Activated T-helper 1 cell treated with anti-CD3 and anti-CD28 coated beads, Interleukin-2, amount 50 U/mL, for 16 hours (primary cell): ENCODE measurements around the gene RBM15B.
"Not testable (repeated sequence)": the region's sequence is repeated elsewhere in the genome, so short reads cannot be mapped to it uniquely, and the experiment has no call there.

Source experiments
- DNase-seq, 2 donors: peaks; one replicate each; pipeline ENCODE4 v3.0.0-alpha.2; 2020; ENCODE audit warnings: low read depth in 1 of 2, low spot score in 1 of 2

The RBM15B gene

GRCh38 chr3:51391075-51391565 is at the start of gene RBM15B:
RBM15B (plus strand) TSS chr3:51391285; CDS start chr3:51391400, 115 bp downstream.
- peak; percentile 95 to 97 for DNase-seq

DNA sequence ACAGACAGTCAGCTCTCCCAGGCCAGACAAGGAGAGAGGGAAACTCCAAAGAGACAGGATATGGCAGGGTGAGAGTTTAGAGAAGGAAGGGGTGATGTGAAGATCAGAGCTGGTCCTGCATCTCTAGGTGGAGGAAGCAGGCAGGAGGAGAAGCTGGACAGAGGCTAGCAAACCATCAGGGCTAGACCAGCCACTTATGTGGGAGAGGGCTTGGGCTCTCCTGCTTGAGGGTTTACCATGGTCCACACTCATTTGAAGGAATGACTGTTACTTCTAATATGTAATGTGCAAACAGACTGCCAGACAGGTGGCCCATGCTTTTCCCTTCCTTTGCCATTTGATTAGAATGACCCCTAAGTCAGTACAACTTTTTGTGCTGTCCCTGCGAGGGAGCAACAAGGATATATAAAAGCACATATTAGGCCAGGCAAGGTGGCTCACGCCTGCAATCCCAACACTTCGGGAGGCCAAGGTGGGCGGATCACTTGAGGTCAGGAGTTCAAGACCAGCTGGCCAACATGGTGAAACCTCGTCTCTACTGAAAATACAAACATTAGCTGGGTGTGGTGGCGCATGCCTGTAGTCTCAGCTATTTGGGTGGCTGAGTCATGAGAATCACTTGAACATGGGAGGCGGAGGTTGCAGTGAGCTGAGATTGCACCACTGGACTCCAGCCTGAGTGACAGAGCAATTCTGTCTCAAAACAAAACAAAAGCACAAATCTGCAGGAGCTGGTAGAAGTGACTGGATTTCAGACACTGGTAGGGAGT is 47.0 kb upstream of the RBM15B start:
- no peak for DNase-seq

DNA sequence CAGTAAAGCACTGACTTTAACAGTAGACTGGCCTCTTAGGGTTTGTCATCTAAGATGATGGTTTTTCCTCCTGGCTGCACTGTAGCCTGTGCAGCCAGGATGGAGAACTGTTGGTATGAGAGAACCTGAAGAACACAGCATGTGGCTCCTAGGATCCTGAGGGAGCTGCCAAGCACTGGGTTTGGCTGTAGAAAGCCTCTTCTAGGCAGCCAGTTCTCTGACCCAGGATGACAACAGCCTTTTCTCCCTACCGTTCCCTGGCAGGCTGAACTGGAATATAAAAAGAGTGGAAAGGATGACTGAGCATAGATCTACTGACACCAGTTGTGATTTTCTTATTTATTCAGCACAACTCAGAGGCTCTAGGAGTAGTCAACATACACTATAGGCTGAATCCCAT is 40.3 kb upstream of the RBM15B start:
- no peak for DNase-seq

- no peak for DNase-seq
These were observed 38.0 kb upstream of the RBM15B start for GRCh38 chr3:51353131-51353530.

DNA sequence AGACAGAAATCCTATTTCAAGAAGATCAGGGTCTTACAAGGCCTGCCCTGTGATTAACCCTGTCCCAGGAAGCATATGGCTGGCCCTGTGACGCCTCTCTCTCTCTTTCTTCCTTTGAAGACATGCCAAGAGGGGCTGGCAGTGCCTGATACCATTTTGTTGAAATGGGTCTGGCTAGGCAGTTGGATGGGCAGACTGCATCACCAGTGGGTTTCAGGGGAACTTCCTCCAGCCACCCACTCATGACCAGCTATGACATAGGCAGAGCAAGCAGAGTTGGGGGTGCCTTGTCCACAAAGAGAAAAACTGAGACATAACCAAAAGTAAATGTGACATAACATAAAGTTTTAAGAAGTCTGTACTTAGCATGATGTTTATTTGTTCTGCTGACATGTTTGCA is 37.4 kb upstream of the RBM15B start:
- DNase-seq = no peak

DNA sequence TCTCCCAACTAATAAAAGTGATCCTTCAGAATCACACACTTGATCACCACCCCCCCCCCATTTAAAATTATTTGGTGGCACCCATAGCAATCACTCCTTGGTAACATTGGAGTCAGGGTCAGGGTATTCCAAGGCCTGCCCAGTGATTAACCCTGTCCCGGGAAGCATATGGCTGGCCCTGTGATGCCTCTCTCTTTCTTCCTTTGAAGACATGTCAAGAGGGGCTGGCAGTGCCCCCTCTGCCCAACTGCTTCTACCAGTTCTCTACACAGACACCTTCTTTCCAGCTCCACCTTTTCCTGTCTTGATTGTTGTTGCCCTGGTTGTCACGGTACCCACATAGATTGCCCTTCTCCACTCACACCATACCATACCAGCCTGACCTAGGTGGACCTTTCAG is 36.9 kb upstream of the RBM15B start:
- DNase-seq = no peak

GRCh38 chr3:51354731-51355615 is 36.1 kb upstream of the RBM15B start:
- no peak for DNase-seq

DNA sequence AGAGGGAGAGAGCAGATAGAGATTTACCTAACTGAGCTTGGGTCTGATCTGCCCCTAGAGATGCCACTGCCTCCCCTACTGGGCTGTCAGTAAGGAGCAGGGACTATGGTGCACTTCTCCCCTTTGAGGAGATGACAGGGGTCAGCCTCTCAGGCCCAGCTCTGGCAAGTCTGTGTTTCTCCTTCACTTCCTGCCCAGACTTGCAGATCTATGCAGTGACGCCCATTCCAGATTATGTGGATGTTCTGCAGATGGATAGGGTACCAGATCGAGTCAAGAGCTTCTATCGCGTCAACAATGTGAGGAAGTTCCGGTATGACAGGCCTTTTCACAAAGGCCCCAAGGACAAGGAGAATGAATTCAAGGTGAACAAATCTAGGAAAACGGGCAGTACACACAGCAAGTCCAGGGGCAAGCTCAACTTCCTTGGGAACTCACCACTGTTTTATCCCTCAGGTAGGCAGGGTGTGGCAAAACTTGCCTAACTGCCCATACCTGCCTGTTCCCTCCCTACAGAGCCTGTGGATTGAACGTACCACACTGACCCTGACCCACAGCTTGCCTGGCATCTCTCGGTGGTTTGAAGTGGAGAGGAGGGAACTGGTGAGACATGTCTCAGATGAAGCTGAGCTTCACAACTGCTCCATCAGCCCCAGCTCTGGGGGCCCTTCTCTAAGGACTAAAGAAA is 35.0 kb upstream of the RBM15B start:
- no peak for DNase-seq

DNA sequence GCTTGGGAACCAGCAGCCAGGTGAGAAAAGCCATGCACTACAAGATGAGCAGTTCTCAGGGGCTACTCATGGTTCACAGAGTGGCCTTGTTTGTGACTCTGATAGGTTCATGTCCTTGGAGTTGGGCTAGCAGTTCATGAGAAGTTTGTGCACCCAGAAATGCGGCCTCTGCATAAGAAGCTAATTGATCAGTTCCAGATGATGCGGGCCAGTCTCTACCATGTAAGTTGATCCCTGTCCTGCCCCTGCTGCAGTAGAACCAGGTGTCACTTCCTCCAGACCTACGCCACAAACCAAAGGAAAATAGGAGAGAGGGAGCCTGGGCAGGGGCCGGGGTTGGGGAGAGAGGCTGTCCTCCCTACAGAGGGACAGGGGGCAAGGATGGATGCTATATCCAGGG is 33.2 kb upstream of the RBM15B start:
- no peak for DNase-seq

DNA sequence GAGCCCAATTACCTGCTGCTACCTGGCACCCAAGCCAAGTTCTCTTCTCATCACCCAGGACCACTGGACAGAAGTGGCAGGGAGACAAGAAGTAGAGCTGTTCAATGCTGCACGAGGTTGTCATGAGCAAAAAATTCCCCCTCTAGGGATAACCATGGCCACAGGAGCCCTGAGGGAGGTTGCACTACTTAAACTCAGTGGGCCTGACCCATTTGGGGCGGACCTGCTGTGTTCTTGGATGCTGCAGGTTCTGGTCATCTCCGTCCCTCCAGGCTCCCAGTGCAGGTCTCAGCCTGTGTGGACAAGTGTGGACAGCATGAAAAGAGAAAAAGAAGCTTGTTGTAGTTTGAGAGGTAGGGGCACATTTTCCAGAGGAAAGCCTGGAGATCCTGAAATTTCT is 32.1 kb upstream of the RBM15B start:
- no peak for DNase-seq

DNA sequence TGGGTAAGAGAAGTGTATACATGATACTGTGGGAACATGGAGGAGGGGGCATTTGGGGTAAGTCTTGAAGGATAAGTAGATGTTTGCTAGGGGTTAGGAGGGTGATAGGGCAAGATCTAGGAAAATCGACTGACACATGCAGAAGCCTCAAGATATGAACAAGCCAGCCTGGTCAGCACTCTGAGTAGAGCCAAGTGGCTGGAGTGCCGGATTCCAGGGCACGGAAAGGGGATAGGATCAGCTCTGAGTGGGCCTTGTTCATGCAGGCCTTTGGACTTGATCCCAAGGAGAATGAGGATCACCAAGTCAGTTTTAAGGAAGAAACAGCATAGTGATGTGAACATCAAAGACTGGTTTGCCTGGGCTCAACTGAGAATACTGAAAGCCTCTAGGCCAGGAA is 30.3 kb upstream of the RBM15B start:
- DNase-seq = no peak

- DNase-seq = no peak
These were observed 29.3 kb upstream of the RBM15B start for GRCh38 chr3:51361746-51362145.

DNA sequence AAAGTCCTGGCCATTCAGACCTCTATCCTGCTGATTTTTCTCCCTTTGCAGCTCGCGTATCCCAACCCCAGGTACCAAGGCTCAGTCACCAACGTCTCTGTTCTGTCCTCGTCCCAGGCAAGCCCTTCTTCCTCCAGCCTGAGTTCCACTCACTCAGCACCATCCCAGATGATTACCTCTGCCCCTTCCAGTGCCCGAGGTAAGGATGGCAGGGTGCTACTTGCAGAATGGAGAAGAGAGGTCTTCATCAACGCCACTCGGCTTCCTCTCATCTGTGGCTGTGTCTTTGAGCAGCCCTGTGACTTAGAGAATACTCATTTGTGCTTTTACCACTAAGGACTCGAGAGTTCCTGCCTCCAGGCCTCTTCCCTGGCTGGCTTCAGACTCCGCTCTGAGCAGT is 28.6 kb upstream of the RBM15B start:
- no peak for DNase-seq

- DNase-seq = not testable (repeated sequence)
These were observed 22.8 kb upstream of the RBM15B start for GRCh38 chr3:51368276-51368675.

DNA sequence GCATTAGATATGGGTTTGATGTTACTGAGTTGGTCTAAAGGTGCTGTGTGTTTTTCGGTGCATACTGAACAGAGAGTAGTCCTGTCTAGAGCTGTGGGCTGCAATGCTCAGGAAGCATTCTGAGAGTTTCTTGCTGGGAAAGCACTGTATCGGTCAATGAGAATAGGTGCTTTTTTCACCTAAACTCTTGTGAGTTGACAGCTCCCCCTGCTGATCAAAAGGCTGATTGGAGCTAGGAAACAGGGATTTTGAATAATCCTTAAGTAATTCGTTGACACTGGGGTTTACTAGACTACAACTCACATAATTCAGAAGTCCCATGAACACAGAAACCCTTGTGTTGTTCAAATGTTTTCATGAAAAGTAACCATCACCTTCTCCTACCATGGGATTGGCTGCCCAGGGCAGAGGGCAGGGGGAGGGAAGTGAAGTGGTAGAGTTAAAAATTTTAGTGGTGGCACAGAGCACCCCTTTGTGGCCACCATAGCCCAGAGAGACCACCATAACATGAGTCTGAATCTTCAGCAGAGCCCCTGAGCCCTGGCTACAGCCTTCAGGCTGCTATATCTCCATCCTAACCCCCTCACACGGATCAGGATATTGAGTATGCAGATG is 19.0 kb upstream of the RBM15B start:
- DNase-seq = no peak

GRCh38 chr3:51373658-51374421 is 17.2 kb upstream of the RBM15B start:
- DNase-seq = no peak

- DNase-seq = no peak
These were observed 16.6 kb upstream of the RBM15B start for GRCh38 chr3:51374456-51374855.

DNA sequence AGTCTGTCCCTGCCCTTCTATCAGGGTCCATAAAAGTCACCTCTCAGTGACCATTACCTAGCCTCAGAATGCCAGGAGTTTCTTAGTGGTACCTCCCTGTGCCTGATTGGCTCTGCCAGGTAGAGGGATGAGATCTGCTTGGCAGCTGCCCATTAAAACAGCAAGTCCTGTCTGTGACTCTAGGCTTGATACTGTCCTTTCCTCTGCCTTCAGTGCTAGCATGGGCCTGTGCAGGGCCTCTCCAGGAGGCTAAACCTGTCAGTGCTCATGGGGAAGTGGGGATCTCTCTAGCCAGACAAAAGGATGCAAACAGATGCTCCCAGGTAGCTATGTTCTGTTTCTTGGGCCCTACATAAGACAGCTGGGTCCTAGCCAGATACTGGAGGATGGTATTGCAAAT is 15.9 kb upstream of the RBM15B start:
- no peak for DNase-seq

DNA sequence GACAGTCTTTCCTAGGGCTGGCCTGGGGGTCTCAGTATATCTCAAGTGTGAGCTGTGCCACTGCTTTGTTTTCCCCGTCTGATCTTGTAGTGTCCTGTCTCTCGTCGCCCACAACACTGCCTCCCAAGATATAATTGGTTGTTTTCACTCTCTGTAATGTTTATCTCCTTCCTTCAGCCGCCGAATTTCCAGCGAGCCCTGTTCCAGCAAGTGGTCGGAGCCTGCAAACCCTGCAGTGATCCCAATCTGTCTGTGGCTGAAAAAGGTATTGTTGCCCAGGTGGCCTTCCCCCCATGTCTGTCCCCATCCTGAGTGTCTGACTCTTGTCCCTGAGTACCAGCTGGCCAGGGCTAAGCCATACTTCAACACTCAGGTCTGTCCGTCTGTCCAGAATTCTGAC is 15.5 kb upstream of the RBM15B start:
- no peak for DNase-seq

DNA sequence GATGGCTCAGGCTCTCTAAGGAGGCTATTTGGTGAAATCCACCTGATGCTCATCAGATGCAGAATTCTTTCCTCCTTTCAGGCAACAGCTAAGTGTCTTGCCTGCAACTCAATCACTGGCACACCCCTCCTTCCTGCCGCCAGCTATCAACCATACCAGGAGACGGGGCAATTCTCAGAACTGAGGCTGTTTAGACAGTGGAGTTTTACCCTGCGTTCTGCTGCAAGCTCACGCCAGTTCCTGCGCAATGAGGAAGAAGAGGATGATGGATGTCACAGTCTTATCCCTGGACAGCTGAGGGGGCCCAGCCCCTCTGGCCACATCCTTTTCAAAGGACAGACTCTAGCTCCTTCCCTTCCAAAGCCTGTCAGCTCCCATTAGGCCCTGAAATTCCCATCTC is 13.0 kb upstream of the RBM15B start:
- no peak for DNase-seq
